Measurements from ENCODE around the gene ARFGEF3. TPM values are rescaled to one million over a fixed set of nuclear protein-coding genes. Genes with fewer than 3 reads are reported as not detected.
"Not testable (repeated sequence)": the region's sequence is repeated elsewhere in the genome, so short reads cannot be mapped to it uniquely, and the experiment has no call there.

Gene ARFGEF3
- total RNA-seq, 1 donor from 2014 or later: 0.86 TPM

DNA sequence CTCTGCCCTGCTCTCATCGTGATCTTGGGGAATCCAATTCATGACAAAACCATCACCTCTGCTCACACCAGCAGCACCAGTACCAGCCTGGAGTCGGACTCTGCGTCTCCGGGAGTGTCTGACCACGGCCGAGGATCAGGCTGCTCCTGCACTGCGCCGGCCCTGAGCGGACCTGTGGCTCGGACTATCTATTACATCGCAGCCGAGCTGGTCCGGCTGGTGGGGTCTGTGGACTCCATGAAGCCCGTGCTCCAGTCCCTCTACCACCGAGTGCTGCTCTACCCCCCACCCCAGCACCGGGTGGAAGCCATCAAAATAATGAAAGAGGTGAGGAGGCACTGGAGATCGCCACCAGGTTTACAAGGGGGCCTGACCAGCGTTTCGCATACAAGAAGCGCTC lies 93.7 kb downstream of the ARFGEF3 start:
- DNase-seq: no peak
- ATAC-seq (ENCODE audit: poor library complexity): no peak
- intact Hi-C loops (cut with DNase I): no loop called here

DNA sequence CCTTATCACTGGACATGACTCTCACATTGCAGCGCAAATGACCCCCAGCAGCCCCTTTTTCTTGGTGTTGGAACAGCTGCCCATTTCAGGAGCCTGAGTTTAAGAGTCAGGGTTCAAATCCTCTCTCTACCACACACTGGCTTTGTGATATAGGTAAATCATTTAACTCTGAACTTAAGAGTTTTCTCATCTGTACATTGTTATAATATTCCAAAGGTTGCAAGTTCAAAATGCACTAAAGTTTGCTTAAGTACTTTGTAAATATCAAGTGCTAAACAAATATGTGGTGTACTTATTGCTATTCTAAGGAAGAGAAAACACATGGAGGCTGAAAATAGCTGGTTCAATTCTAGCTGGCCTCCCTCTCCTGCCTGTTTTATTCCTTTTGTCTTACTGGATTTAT lies 95.9 kb downstream of the ARFGEF3 start:
- no peak for DNase-seq
- intact Hi-C loops (cut with DNase I): no loop called here
- ATAC-seq (ENCODE audit: poor library complexity): no peak

DNA sequence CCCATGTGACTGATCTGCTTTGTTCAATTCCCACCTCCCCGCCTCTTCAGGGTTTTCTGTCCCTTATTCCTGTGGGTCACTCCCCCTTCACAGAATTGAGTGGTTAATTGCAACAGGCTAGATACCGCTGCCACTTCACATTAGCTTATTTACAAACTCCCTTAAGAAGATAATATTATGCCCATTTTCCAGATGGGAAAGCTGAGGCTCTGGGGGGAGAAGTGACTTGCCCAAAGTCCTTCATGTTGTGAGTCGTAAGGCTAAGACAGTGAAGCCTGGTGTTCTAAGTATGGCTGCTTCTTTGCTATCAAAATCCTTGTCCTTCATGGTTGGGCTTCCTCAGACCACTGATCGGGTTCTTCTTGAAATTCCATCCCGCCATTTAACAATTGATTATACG lies 96.5 kb downstream of the ARFGEF3 start:
- no peak for ATAC-seq (ENCODE audit: poor library complexity)
- no peak for DNase-seq
- intact Hi-C loops (cut with DNase I): no loop called here

DNA sequence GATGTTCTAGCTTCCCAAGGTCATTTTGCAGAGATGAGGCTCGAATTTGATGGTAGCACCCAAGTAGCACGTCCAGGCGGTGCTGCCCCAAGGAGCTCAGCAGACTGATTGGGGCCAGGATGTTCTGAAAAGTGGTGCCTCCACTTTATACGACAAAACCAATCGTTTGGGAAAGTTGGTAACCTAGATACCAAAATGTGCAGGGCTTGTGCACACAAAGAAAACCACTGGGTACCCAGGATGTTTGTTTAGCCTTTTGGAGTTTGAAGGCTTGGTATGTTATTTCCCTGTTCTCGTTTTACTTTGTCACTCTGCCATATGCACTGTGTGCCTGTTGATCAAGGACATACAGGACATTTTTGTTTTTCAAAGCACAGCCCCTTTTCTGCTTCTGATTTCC lies 97.3 kb downstream of the ARFGEF3 start:
- no peak for ATAC-seq (ENCODE audit: poor library complexity)
- intact Hi-C loops (cut with DNase I): no loop called here

DNA sequence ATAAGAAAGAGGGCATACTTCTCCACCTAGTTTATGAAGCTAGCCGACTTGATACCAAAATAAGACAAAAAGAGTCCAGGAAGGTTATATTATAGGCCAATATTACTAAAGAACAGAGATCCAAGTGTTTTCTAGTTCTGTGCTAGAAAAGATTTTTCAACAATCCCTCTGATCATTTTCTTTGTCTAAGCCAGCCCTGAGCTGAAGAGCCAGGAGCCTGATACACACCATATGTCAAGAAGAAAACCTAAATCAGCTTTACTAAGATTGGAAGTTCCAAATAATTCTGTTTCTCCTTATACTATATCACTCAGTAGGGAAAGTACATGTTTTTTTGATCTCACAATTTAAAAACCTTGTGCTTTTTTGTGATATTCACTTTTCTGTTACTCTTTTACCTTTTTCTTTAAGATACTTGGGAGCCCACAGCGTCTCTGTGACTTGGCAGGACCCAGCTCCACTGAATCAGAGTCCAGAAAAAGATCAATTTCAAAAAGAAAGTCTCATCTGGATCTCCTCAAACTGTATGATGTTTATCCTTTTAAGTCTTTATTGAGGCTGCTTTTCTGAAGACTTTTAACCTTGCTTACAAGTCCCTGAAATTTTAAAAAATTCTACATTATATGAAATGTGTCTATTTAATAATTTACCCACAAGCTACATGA lies 99.5 kb downstream of the ARFGEF3 start:
- intact Hi-C loops (cut with DNase I): no loop called here
- DNase-seq: no peak
- no peak for ATAC-seq (ENCODE audit: poor library complexity)

More for the DNA sequence above, 97.3 kb downstream of the ARFGEF3 start:
- no peak for DNase-seq

DNA sequence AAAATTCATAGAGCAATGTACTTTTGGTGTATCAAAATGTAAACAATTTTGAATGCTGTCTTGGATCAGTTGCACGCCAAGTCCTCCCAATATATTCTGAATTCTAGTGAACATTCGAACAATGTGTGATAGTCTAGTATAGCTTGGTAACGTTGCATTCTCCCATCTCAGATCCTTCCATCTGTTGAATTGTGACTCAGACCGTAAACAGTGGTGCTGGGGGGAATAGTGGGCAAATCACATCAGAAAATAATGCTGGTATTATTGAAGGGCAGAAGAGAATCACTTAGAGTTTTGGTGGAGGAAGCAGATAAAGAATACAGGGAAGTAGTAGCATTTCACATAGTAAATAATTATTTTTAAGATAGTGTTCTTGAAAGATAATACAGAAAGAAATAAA lies 102.2 kb downstream of the ARFGEF3 start:
- ATAC-seq (ENCODE audit: poor library complexity): no peak
- intact Hi-C loops (cut with DNase I): no loop called here
- DNase-seq: no peak

DNA sequence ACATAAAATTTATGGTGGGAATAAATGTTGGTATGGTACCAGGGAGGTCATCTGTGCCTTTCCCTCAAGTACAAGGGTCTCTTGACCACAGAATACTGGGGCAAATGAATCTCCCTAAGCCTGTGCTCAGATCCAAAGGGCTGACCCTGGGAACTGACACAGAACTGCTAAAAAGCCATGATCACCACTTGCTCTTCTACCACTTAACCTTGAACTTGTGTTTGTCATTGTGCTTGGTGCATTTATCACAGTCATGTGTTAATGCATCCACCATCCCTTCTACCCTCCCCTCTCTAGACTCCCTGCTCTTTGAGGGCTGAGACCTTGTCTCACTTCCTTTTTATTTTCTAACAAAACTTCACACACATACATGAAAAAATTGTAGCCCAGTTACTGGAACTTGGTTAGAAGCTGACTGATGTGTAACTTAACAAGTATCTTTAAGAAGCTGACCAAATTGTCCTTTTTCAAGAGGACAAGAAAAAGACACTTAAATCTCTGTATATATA lies 102.7 kb downstream of the ARFGEF3 start:
- ATAC-seq (ENCODE audit: poor library complexity) (no peak), DNase-seq (no peak)
- intact Hi-C loops (cut with DNase I): no loop called here

DNA sequence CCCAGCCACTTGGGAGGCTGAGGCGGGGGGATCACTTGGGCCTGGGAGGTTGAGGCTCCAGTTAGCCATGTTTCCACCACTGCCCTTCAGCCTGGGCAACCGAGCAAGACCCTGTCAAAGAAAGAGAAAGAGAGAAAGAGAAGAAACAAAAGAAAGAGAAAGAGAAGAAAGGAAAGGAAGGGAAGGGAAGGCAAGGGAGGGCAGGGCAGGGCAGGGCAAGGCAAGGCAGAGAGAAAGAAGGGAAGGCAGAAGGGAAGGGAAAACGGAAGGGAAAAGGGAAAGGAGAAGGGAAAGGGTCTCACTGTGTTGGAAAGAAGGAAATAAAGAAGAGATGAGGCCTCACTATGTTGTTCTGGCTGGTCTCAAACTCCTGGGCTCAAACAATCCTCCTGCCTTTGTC lies 104.4 kb downstream of the ARFGEF3 start:
- no peak for ATAC-seq (ENCODE audit: poor library complexity)
- DNase-seq: no peak
- intact Hi-C loops (cut with DNase I): no loop called here

DNA sequence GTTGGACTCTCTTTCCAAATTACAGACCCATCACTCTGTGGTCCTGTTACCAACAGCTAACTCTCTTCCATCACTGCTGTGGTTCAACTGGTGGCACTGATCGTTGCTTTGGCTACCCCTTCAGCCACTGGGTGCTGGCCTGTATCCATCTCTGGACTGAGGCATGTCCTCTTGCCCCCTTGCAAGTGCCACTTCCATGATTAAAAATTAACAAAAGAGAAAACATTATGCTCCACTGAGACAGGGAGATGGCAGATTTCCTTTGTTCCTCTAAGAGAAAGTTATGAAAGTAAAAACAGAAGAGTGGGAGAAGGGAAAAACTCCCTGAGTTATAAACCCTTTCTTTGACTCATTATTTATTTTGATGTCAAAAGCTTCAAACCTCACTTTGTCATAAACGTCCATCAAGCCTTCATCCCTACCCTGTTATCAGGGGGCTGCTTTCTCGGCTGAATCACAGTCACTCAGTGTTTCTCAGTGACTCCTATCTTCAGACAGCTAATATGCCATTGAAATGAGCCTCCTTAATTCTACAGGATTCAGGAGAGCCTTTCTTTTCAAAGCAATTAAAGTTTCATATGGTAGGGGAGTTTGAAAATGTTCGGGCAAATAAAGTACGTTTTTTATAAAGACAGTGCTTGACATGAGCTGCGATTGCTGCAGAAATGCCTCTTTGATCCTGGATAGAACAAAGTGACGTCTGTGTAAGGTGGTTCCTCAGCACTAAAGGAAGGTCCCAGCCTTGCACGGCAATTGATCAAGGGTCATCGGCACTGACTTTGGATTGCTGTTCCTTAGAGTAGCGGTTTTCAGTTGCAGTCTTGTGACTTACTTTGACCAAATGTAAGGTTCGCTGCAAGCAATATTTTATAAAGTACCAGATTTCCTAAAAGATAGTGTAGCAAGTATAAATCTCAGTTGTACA lies 106.5 kb downstream of the ARFGEF3 start:
- no peak for ATAC-seq (ENCODE audit: poor library complexity)
- intact Hi-C loops (cut with DNase I): no loop called here
- DNase-seq: no peak

DNA sequence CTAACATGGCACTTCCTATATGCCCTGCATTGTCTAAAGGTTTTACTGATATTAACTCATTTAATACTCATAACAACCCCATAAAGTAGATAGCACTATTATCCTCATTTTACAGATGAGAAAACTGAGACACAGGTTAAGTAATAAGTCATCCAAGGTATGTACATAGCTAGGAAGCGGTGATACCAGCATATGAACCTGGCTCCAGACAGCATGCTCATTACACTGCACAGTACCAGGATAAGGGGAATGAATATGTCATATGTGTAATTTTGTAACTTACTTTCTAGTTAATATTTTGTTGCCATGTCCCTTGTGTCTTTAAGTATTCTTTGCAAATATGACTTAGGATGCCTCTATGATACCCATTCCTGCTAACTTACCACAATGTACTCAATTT lies 109.7 kb downstream of the ARFGEF3 start:
- ATAC-seq (ENCODE audit: poor library complexity) (no peak), DNase-seq (no peak)
- intact Hi-C loops (cut with DNase I): no loop called here

DNA sequence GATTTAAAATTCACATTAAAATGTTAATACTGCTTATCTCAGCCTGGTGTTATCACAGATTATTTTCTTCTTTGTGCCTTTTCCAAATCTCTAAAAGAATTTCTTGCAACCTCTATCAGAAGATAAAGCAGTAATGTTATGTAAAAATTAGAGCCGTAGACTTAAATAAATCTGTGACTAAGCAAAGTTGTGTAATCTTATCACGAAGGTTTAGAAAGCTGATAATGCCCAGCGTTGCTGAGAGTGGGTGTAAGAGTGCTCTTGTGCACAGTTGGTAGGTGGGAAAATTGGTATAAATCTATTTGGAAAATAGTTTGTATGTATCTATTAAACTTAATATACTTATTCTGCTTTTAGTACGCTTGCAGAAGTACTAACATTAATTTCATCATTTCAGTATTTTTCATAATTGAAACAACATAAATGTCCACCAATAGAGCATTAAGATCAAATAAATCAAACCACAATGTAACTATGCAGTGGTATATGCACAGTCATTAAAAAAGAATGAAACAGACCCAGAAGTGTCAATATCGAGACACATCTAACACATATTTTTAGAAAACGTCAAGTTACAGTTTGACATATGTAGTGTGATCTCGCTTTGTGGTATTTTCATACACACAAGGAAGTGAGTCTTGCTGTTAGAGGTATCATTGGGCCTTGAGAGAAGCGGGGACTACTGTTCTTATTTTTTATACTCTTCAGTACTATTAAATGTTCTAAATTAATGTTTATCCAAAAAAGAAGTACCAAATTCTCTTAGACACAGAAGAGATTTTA lies 111.0 kb downstream of the ARFGEF3 start:
- intact Hi-C loops (cut with DNase I): no loop called here
- DNase-seq (no peak), ATAC-seq (ENCODE audit: poor library complexity) (no peak)

DNA sequence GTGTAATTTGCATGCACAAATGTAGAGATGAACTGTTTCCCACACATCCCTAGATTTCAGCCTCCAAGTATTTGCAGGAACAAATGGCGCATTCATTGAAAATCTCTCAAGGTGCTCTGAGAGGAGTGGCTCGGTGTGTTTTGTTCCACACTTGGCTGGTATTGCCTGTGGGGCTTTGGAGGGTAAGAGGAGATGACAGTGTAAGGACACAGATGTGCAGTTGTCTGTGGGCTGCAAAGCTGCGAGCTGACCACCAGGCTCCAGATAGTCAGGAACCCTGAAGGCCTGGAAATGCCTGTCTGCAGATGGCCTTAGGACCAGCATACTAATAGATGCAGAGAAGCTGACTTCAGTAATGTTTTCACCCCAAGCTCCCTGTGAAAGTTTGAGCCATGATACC lies 114.2 kb downstream of the ARFGEF3 start:
- intact Hi-C loops (cut with DNase I): no loop called here
- DNase-seq: no peak
- ATAC-seq (ENCODE audit: poor library complexity): no peak

DNA sequence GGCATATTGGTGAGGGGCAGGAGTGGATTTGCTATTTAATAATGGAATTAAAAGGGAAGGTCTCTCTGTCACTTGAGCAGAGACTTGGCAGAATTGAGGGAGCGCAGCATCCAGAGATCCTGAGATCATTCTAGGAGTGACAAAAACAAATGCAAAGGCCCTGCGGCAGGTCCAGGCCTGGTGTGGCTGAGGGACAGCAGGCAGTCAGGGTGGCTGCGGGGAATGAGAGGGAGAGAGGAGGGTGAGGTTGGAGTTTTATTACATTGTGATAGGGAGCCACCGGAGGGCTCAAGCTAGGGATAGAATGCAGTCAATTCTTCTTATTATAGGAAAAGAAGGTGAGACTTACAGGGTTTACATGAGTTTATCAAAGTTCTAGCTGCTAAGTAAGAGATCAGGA lies 116.1 kb downstream of the ARFGEF3 start:
- ATAC-seq (ENCODE audit: poor library complexity) (no peak), DNase-seq (no peak)
- intact Hi-C loops (cut with DNase I): no loop called here

DNA sequence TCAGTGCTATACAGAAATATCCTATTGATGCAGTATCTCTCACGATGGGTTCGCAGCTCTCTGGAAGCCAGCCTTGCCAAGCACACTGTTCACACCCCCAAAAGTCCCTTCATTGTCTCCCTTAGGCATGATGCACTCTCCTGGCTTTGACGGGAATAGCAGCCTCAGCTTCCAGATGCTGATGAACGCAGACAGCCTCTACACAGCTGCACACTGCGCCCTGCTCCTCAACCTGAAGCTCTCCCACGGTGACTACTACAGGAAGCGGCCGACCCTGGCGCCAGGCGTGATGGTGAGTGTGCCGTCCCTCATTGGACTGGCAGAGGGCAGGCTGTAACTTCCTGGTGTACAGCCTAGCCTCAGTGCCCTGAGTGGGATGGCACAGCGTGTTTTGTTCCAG lies 116.6 kb downstream of the ARFGEF3 start:
- no peak for DNase-seq
- intact Hi-C loops (cut with DNase I): no loop called here
- peak; percentile 77 for ATAC-seq (ENCODE audit: poor library complexity)

DNA sequence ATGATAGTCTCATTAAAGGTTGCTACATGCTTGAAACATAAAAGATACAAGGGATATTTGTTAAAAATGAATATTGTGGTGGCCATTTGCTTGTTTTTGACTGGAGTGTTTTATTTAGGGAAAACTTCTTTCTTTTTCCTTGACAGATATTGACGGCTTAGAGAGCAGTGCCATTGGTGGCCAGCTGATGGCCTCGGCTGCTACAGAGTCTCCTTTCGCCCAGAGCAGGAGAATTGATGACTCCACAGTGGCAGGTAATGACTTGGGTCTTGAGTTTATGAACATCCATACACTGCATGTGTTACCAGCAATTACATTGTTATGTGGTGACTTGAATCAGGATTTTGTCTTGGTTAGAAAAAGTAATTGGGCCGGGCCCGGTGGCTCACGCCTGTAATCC lies 124.1 kb downstream of the ARFGEF3 start:
- no peak for ATAC-seq (ENCODE audit: poor library complexity)
- intact Hi-C loops (cut with DNase I): loop anchor here (5.0 to 10.0 kb wide), 2 partner anchors 168 to 271 kb away; no protein-coding TSS in a partner anchor

DNA sequence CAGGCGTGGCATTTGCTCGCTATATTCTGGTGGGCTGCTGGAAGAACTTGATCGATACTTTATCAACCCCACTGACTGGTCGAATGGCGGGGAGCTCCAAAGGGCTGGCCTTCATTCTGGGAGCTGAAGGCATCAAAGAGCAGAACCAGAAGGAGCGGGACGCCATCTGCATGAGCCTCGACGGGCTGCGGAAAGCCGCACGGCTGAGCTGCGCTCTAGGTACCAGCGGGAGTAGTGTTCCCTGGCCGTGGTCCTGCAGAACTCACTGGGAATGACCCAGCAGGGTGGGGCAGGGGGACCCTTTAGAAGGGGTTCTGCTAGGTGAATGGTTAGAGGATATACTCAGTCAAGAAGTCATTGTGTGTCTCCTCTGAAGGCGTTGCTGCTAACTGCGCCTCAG lies 125.0 kb downstream of the ARFGEF3 start:
- no peak for DNase-seq
- ATAC-seq (ENCODE audit: poor library complexity): no peak
- intact Hi-C loops (cut with DNase I): loop anchor here (5.0 to 10.0 kb wide), 2 partner anchors 169 to 272 kb away; no protein-coding TSS in a partner anchor

More for the DNA sequence above, 124.1 kb downstream of the ARFGEF3 start:
- no peak for DNase-seq

DNA sequence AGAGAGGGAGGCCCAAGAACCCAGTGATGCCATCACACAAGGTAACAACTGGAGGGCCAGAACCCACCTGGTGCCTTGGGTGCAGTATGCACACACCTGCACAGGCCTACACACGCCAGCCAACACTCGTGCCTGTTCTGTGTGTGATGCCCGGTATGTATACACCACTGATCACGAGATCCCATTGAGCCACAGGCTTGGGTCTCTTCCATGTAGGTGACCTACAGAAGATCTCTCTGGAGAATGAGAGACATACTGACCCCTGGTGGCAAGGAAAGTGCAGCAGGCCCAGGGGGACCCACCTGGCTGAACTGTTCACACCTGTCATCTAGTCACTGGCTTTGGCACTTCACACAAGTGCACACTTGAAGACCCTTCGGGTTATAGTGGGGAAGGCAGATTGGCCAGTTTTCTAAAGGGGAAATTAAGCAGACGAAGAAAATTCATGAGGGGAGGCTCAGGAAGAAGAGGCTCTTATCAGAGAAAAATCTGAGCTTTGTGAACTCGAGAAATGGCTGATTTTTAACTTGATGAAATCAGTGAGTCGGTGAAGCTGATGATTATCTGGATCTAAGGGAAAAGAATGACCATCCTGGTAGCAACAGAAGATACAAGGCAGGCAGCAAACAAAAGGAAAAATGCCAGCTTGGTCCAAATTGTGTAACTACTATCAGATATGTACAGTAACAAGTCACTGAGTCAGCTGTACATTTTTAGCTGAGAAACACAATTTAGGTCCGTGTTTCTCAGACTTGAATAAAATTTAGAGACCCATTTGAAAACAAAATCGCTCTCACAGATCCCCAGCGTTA lies 125.6 kb downstream of the ARFGEF3 start:
- ATAC-seq (ENCODE audit: poor library complexity) (peak; percentile 55), DNase-seq (no peak)
- intact Hi-C loops (cut with DNase I): loop anchor here (5.0 to 10.0 kb wide), 2 partner anchors 170 to 273 kb away; no protein-coding TSS in a partner anchor

DNA sequence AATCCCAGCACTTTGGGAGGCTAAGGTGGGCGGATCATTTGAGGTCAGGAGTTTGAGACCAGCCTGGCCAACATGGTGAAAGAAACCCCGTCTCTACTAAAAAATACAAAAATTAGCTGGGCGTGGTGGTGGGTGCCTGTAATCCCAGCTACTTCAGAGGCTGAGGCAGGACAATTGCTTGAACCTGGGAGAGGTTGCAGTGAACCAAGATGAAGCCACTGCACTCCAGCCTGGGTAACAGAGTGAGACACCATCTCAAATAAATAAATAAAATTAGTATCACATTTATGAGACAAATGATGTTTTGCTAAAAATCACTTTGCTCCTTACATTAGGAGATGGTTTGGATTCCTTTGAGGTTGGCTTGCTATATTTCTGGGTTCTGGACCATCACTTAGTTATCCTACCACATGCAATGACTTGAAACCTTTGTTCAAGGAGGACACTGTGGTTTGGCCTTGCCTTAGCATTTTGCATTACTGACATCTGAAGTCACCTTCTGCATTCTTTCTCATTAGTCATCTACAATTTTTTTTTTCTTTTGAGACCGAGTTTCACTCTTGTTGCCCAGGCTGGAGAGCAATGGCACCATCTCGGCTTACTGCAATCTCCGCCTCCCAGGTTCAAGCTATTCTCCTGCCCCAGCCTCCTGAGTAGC lies 126.8 kb downstream of the ARFGEF3 start:
- DNase-seq; ATAC-seq (ENCODE audit: poor library complexity): not testable (repeated sequence)
- intact Hi-C loops (cut with DNase I): loop anchor here (5.0 to 10.0 kb wide), 2 partner anchors 171 to 274 kb away; no protein-coding TSS in a partner anchor
